Hippocampal formation (tissue), 2 donors: ENCODE results near the gene NAV2.
"Not testable (repeated sequence)": the region's sequence is repeated elsewhere in the genome, so short reads cannot be mapped to it uniquely, and the experiment has no call there.

ENCODE experiments used
- DNase-seq, 2 donors: peaks; one replicate each; lab custom pipeline; 2025; lab: John Stamatoyannopoulos, UW

NAV2 gene

GRCh38 chr11:20118209-20118608 is 405.6 kb downstream of the NAV2 start:
- no peak for DNase-seq

- DNase-seq, result no peak
These were observed 406.7 kb downstream of the NAV2 start for GRCh38 chr11:20119315-20119714.

GRCh38 chr11:20120134-20120925 is 407.7 kb downstream of the NAV2 start:
- DNase-seq, result no peak

- DNase-seq, result no peak
These were observed 409.5 kb downstream of the NAV2 start for GRCh38 chr11:20122131-20122530.

- DNase-seq, result no peak
These were observed 413.3 kb downstream of the NAV2 start for GRCh38 chr11:20125927-20126326.

GRCh38 chr11:20126724-20127123 is 414.1 kb downstream of the NAV2 start:
- no peak for DNase-seq

- DNase-seq, result peak; percentile 54 to 75
These were observed 415.3 kb downstream of the NAV2 start for GRCh38 chr11:20127671-20128527.

GRCh38 chr11:20128528-20128825 is 415.8 kb downstream of the NAV2 start:
- DNase-seq, result not testable (repeated sequence)

- no peak for DNase-seq
These were observed 417.0 kb downstream of the NAV2 start for GRCh38 chr11:20129665-20130064.

- DNase-seq, result peak; percentile 35 to 55
These were observed 419.4 kb downstream of the NAV2 start for GRCh38 chr11:20131788-20132666.

- no peak for DNase-seq
These were observed 420.0 kb downstream of the NAV2 start for GRCh38 chr11:20132667-20133039.

GRCh38 chr11:20134991-20135736 is 422.5 kb downstream of the NAV2 start:
- DNase-seq, result no peak

GRCh38 chr11:20137637-20138036 is 425.0 kb downstream of the NAV2 start:
- no peak for DNase-seq

GRCh38 chr11:20138707-20139106 is 426.1 kb downstream of the NAV2 start:
- DNase-seq, result no peak

- no peak for DNase-seq
These were observed 441.7 kb downstream of the NAV2 start for GRCh38 chr11:20154381-20154780.

GRCh38 chr11:20155683-20156279 is 443.1 kb downstream of the NAV2 start:
- no peak for DNase-seq

GRCh38 chr11:20156280-20156875 is 443.7 kb downstream of the NAV2 start:
- no peak for DNase-seq

- no peak for DNase-seq
These were observed 444.4 kb downstream of the NAV2 start for GRCh38 chr11:20156876-20157613.

- DNase-seq, result no peak
These were observed 445.1 kb downstream of the NAV2 start for GRCh38 chr11:20157728-20158127.
